Measurements from ENCODE around the gene RPL18A.

GRCh38 chr19:17812099-17812498, 47.6 kb upstream of the RPL18A start:
- TF ChIP-seq CTCF (IDR thresholded peaks at IDR 0.05), result no peak
- TF ChIP-seq REST (IDR thresholded peaks at IDR 0.05; ENCODE audit: low read depth, low read length), result no peak
- no peak for TF ChIP-seq TCF12 (IDR thresholded peaks at IDR 0.05)
- no peak for TF ChIP-seq MXI1 (IDR thresholded peaks at IDR 0.05; ENCODE audit: low read depth, low read length)
- TF ChIP-seq RXRA (IDR thresholded peaks at IDR 0.05; ENCODE audit: borderline replicate concordance, low read depth), result no peak
- TF ChIP-seq NRF1 (IDR thresholded peaks at IDR 0.05; ENCODE audit: low read depth, low read length), result no peak
- no peak for TF ChIP-seq POLR2AphosphoS5 (IDR thresholded peaks at IDR 0.05; ENCODE audit: low read depth, low read length)
- no peak for TF ChIP-seq SMC3 (IDR thresholded peaks at IDR 0.05; ENCODE audit: low read depth, low read length)
- TF ChIP-seq FOXJ3 (CRISPR knock-in tag; IDR thresholded peaks at IDR 0.05), result no peak
- TF ChIP-seq YY1 (IDR thresholded peaks at IDR 0.05; ENCODE audit: low read depth), result no peak
- TF ChIP-seq MAX (IDR thresholded peaks at IDR 0.05; ENCODE audit: low read depth), result no peak
- no peak for TF ChIP-seq RCOR1 (IDR thresholded peaks at IDR 0.05; ENCODE audit: low read length)

Measured in SK-N-SH (cell line).